Hepatocyte (in vitro differentiated cells): ENCODE data around the gene TRIM63.

Experiments
- EZH2 ChIP-seq: fragments of 200-600 bp; sonication (generic); IDR thresholded peaks from 2 replicates; pipeline ENCODE4 v1.6.1; 2016; ENCODE audit warnings: antibody characterized with exemption, mild to moderate bottlenecking, borderline replicate concordance
- EZH2phosphoT487 ChIP-seq: fragments of 200-600 bp; sonication (generic); IDR thresholded peaks from one replicate; pipeline ENCODE4 v1.6.1; 2018; ENCODE audit warnings: antibody characterized with exemption, mild to moderate bottlenecking, low read depth, moderate library complexity; ENCODE audit not compliant: unreplicated experiment, severe bottlenecking
- TF ChIP-seq, protein P1 (sequence below): fragments of 200-600 bp; sonication (generic); IDR thresholded peaks from 2 replicates; pipeline ENCODE4 v1.5.1; 2016; ENCODE audit warnings: antibody characterized with exemption, mild to moderate bottlenecking; ENCODE audit not compliant: poor library complexity

DNA sequence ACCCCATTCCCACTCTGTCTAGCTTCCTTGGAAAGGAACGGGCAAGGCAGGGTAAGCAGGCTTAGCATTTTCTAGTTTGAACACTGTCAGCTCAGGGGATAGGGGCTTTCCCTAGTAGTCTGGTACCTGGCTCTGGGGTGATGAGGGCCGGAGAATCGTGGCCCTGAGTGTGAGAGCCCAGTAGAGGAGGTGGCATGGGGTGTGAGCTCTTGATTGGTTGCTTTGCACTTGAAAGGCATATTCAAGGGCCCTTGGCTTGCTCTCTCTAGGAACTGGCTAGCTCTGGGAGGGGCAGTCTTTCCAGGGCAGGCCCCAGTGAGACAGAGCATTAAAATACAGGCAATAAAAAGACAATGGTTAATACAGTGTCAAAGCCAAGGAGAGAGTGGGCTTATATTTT is 56.6 kb downstream of the TRIM63 start:
- TF ChIP-seq, protein P1, sequence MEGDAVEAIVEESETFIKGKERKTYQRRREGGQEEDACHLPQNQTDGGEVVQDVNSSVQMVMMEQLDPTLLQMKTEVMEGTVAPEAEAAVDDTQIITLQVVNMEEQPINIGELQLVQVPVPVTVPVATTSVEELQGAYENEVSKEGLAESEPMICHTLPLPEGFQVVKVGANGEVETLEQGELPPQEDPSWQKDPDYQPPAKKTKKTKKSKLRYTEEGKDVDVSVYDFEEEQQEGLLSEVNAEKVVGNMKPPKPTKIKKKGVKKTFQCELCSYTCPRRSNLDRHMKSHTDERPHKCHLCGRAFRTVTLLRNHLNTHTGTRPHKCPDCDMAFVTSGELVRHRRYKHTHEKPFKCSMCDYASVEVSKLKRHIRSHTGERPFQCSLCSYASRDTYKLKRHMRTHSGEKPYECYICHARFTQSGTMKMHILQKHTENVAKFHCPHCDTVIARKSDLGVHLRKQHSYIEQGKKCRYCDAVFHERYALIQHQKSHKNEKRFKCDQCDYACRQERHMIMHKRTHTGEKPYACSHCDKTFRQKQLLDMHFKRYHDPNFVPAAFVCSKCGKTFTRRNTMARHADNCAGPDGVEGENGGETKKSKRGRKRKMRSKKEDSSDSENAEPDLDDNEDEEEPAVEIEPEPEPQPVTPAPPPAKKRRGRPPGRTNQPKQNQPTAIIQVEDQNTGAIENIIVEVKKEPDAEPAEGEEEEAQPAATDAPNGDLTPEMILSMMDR: no peak
- TF ChIP-seq EZH2: no peak
- no peak for TF ChIP-seq EZH2phosphoT487
